ENCODE results near the gene LYPD8. TPM values are rescaled to one million over a fixed set of nuclear protein-coding genes. Genes with fewer than 3 reads are reported as not detected.

Gene LYPD8
- total and polyA plus RNA-seq, 2 of the 8 experiments (the other 6 are each of a cell fraction or from before 2014, with no cell fraction given) = not detected

- H3K23ac ChIP-seq (ENCODE audit: insufficient read length) = no peak overlapping the region
- H4K91ac ChIP-seq (replicated peaks; ENCODE audit: insufficient read length, low read length) = no peak overlapping the region
- H3K79me1 ChIP-seq (ENCODE audit: low read depth, low read length) = no peaks in the 10 kb centered on the region
- TF ChIP-seq RXRA (IDR thresholded peaks at IDR 0.05; ENCODE audit: insufficient read depth, low read depth, low read length) (no peak), MAFK (IDR thresholded peaks at IDR 0.05; ENCODE audit: low read depth, low read length) (no peak), BCL11A (IDR thresholded peaks at IDR 0.05; ENCODE audit: low read depth in 2 of 2, low read length in 2 of 2) (no peak), TAF1 (IDR thresholded peaks at IDR 0.05; ENCODE audit: low read depth, low read length) (no peak), SP4 (IDR thresholded peaks at IDR 0.05; ENCODE audit: low read length) (no peak), GABPA (IDR thresholded peaks at IDR 0.05; ENCODE audit: borderline replicate concordance, insufficient read depth, low read length) (no peak)
- no peak overlapping the region for H3K14ac ChIP-seq (ENCODE audit: insufficient read length)
- H2BK20ac ChIP-seq (ENCODE audit: low read length) = no peak overlapping the region
- no peaks in the 10 kb centered on the region for H3K79me2 ChIP-seq (ENCODE audit: control insufficient read depth in 1 of 2, insufficient read depth in 2 of 2, low read length in 2 of 2)
- H2BK12ac ChIP-seq (ENCODE audit: low read depth, low read length) = no peak overlapping the region
- FAIRE-seq (no peak), DNase-seq (ENCODE audit: low read depth in 1 of 2, low spot score in 2 of 2) (no peak)
- no peaks in the 10 kb centered on the region for H4K20me1 ChIP-seq (replicated peaks in 1 of 2; ENCODE audit: control insufficient read depth in 1 of 2, insufficient read depth in 2 of 2, low read length in 2 of 2)
- H3K18ac ChIP-seq (ENCODE audit: extremely low read depth, low read length) = no peak overlapping the region
- no peak overlapping the region for H2BK15ac ChIP-seq (ENCODE audit: low read length)
- H3K4me2 ChIP-seq (ENCODE audit: insufficient read depth in 1 of 2, low read depth in 2 of 2, low read length in 2 of 2) = no peak overlapping the region
- peaks cover 40 to 57% of the 10 kb centered on the region in 2 experiments for H3K9me3 ChIP-seq (ENCODE audit: insufficient read depth in 2 of 2, low read depth in 1 of 2, low read length in 1 of 2)
- 73% methylated on average over 13 of the region's 13 CpGs; no CpG with 5 or more reads in 1 of the 2 experiments for WGBS, 2 experiments (ENCODE audit: extremely low coverage in 1 of 2, insufficient coverage in 1 of 2, insufficient read length in 1 of 2, insufficient replicate concordance in 2 of 2, low coverage in 1 of 2, low lambda C conversion rate in 2 of 2, missing lambda C conversion rate in 1 of 2)
- no peak overlapping the region for H3K4ac ChIP-seq (replicated peaks; ENCODE audit: insufficient read length, low read depth, low read length)
- H3K4me3 ChIP-seq (ENCODE audit: extremely low read depth in 1 of 4, insufficient read depth in 2 of 4, low read depth in 3 of 4, low read length in 4 of 4) = no peak overlapping the region
- H2BK5ac ChIP-seq (ENCODE audit: low read depth, low read length) = no peak overlapping the region
- no peak overlapping the region for H4K8ac ChIP-seq (ENCODE audit: extremely low read depth, insufficient read depth, low read length)
- no peaks in the 10 kb centered on the region for H3K27me3 ChIP-seq (replicated peaks in 1 of 4; ENCODE audit: control insufficient read depth in 3 of 4, extremely low read depth in 1 of 4, insufficient read depth in 3 of 4, low read length in 3 of 4)
- no peaks in the 10 kb centered on the region for H3K23me2 ChIP-seq (ENCODE audit: low read depth, low read length)
- H3K4me1 ChIP-seq (replicated peaks in 1 of 4; ENCODE audit: control insufficient read depth in 3 of 4, insufficient read depth in 4 of 4, low read length in 3 of 4) = no peaks in the 10 kb centered on the region
- no peaks in the 10 kb centered on the region for H3K36me3 ChIP-seq (ENCODE audit: control insufficient read depth in 2 of 4, insufficient read depth in 4 of 4, low read length in 3 of 4)
- no peak overlapping the region for H3K56ac ChIP-seq (replicated peaks; ENCODE audit: insufficient read length, low read depth, low read length)
- no peak overlapping the region for H2AK5ac ChIP-seq (ENCODE audit: low read depth, low read length)
- ChIA-PET CTCF (ENCODE audit: partially characterized antibody) (interaction anchor here (0.6 kb wide), 1 partner anchor 11 kb away, joined by 3 read pairs; no protein-coding TSS in a partner anchor), POLR2A (ENCODE audit: partially characterized antibody) (no interaction called here)
- no peak overlapping the region for H3K27ac ChIP-seq (ENCODE audit: low read depth, low read length)
- H2BK120ac ChIP-seq (replicated peaks; ENCODE audit: low read depth, low read length) = no peak overlapping the region
- H2AFZ ChIP-seq (ENCODE audit: low read length) = no peak overlapping the region
- no peak overlapping the region for H4K5ac ChIP-seq (ENCODE audit: insufficient read length, low read depth, low read length)
- no peak overlapping the region for H3K9ac ChIP-seq (replicated peaks in 1 of 4; ENCODE audit: extremely low read depth in 1 of 4, low read depth in 3 of 4, low read length in 3 of 4)
Measured at GRCh38 chr1:248730507-248731335, 24.8 kb downstream of the LYPD8 start.

Measured in H1 (cell line).